H9 (cell line): ENCODE measurements around the gene BBC3. TPM values are rescaled to one million over a fixed set of nuclear protein-coding genes. Genes with fewer than 3 reads are reported as not detected.

Source experiments
- DNase-seq: peaks from one replicate; pipeline ENCODE4 v3.0.0-alpha.2; 2017
- H2AFZ ChIP-seq: one replicate; pipeline ENCODE4 v1.6.1; 2013; ENCODE audit warnings: mild to moderate bottlenecking, low read length, control low read depth, moderate library complexity
- H2AK5ac ChIP-seq: 2 replicates; pipeline ENCODE4 v1.6.1; 2013; ENCODE audit warnings: low read length, control low read depth, mixed read lengths; ENCODE audit not compliant: insufficient read length
- H2BK120ac ChIP-seq: one replicate; pipeline ENCODE4 v1.6.1; 2013; ENCODE audit warnings: low read depth, mild to moderate bottlenecking, low read length, control low read depth, inconsistent platforms; ENCODE audit not compliant: poor library complexity, severe bottlenecking
- H2BK12ac ChIP-seq: 2 replicates; pipeline ENCODE4 v1.6.1; 2013; ENCODE audit warnings: low read length, control low read depth, mixed read lengths, low read depth; ENCODE audit not compliant: insufficient read length
- H2BK15ac ChIP-seq: 2 replicates; pipeline ENCODE4 v1.6.1; 2013; ENCODE audit warnings: low read depth, low read length, control low read depth
- H2BK20ac ChIP-seq: one replicate; pipeline ENCODE4 v1.6.1; 2013; ENCODE audit warnings: low read depth, mild to moderate bottlenecking, low read length, control low read depth, inconsistent platforms; ENCODE audit not compliant: poor library complexity, severe bottlenecking
- H2BK5ac ChIP-seq: 2 replicates; pipeline ENCODE4 v1.6.1; 2013; ENCODE audit warnings: low read length, control low read depth, mixed read lengths; ENCODE audit not compliant: insufficient read length
- H3K14ac ChIP-seq: 2 replicates; pipeline ENCODE4 v1.6.1; 2013; ENCODE audit warnings: low read length, control low read depth; ENCODE audit not compliant: insufficient read depth
- H3K18ac ChIP-seq: 2 replicates; pipeline ENCODE4 v1.6.1; 2013; ENCODE audit warnings: low read depth, mild to moderate bottlenecking, mixed read lengths, low read length, control low read depth; ENCODE audit not compliant: insufficient read length
- H3K23ac ChIP-seq: 2 replicates; pipeline ENCODE4 v1.6.1; 2013; ENCODE audit warnings: low read length, control low read depth, mixed read lengths, low read depth; ENCODE audit not compliant: insufficient read length
- H3K23me2 ChIP-seq: 2 replicates; pipeline ENCODE4 v1.6.1; 2013; ENCODE audit warnings: low read depth, mild to moderate bottlenecking, mixed read lengths, low read length, control low read depth; ENCODE audit not compliant: insufficient read length, poor library complexity, severe bottlenecking
- H3K27ac ChIP-seq: 2 replicates; pipeline ENCODE4 v1.5.1; 2013; ENCODE audit warnings: low read length, control low read depth, mixed read lengths, low read depth; ENCODE audit not compliant: insufficient read length
- H3K27me3 ChIP-seq: 2 replicates; pipeline ENCODE4 v1.6.1; 2013; ENCODE audit warnings: low read length, control low read depth, inconsistent platforms; ENCODE audit not compliant: insufficient read depth
- H3K4ac ChIP-seq: 2 replicates; pipeline ENCODE4 v1.6.1; 2013; ENCODE audit warnings: low read depth, mild to moderate bottlenecking, control low read depth, inconsistent platforms, low read length, moderate library complexity
- H3K4me1 ChIP-seq: 2 replicates; pipeline ENCODE4 v1.6.1; 2013; ENCODE audit warnings: low read length, control low read depth, inconsistent platforms; ENCODE audit not compliant: insufficient read depth
- H3K4me2 ChIP-seq: 2 replicates; pipeline ENCODE4 v1.6.1; 2013; ENCODE audit warnings: low read length, control low read depth, mixed read lengths; ENCODE audit not compliant: insufficient read length, insufficient read depth
- H3K56ac ChIP-seq: 2 replicates; pipeline ENCODE4 v1.6.1; 2013; ENCODE audit warnings: low read depth, mild to moderate bottlenecking, mixed read lengths, low read length, control low read depth; ENCODE audit not compliant: insufficient read length
- H3K79me1 ChIP-seq: 2 replicates; pipeline ENCODE4 v1.6.1; 2013; ENCODE audit warnings: low read depth, mild to moderate bottlenecking, moderate library complexity, low read length, control low read depth, inconsistent platforms; ENCODE audit not compliant: insufficient read depth, poor library complexity, severe bottlenecking
- H3K79me2 ChIP-seq: 2 replicates; pipeline ENCODE4 v1.6.1; 2013; ENCODE audit warnings: low read length, control low read depth, inconsistent platforms; ENCODE audit not compliant: insufficient read depth
- H3K9ac ChIP-seq: 2 replicates; pipeline ENCODE4 v1.6.1; 2013; ENCODE audit warnings: low read length, control low read depth, mixed read lengths; ENCODE audit not compliant: insufficient read length; ENCODE audit errors: extremely low read depth
- H3K9me3 ChIP-seq: one replicate; pipeline ENCODE4 v1.6.1; 2013; ENCODE audit warnings: low read depth, low read length, inconsistent platforms; ENCODE audit not compliant: control insufficient read depth
- H3T11ph ChIP-seq: one replicate; pipeline ENCODE4 v1.6.1; 2013; ENCODE audit warnings: mild to moderate bottlenecking, low read length, control low read depth, inconsistent platforms
- H4K20me1 ChIP-seq: one replicate; pipeline ENCODE4 v1.6.1; 2013; ENCODE audit not compliant: control insufficient read depth, insufficient read length, insufficient read depth
- H4K5ac ChIP-seq: 2 replicates; pipeline ENCODE4 v1.6.1; 2013; ENCODE audit warnings: low read depth, mild to moderate bottlenecking, mixed read lengths, low read length, control low read depth; ENCODE audit not compliant: insufficient read length
- H4K8ac ChIP-seq: replicated peaks from 2 replicates; pipeline ENCODE4 v1.6.1; 2013; ENCODE audit warnings: low read length, control low read depth, mixed read lengths, low read depth; ENCODE audit not compliant: insufficient read length
- H4K91ac ChIP-seq: 2 replicates; pipeline ENCODE4 v1.6.1; 2013; ENCODE audit warnings: low read depth, mild to moderate bottlenecking, moderate library complexity, mixed read lengths, low read length, control low read depth; ENCODE audit not compliant: insufficient read length
- H3K27ac Mint-ChIP-seq, 3 experiments: 2 replicates in 2 of 3; 3 replicates in 1 of 3; pipeline ENCODE4 v1.8.0; 2020 to 2021; ENCODE audit warnings: mixed read lengths in 3 of 3, mild to moderate bottlenecking in 1 of 3, moderate library complexity in 1 of 3
- H3K27me3 Mint-ChIP-seq: 2 replicates; pipeline ENCODE4 v1.8.0; 2021; ENCODE audit warnings: low read depth, mild to moderate bottlenecking, moderate library complexity, mixed read lengths
- H3K36me3 Mint-ChIP-seq, 3 experiments: 2 replicates in 2 of 3; 3 replicates in 1 of 3; pipeline ENCODE4 v1.8.0; 2020 to 2021; ENCODE audit warnings: low read depth in 3 of 3, mixed read lengths in 3 of 3; ENCODE audit not compliant: insufficient read depth in 1 of 3
- H3K4me1 Mint-ChIP-seq, 2 experiments: 2 replicates each; pipeline ENCODE4 v1.8.0; 2020; ENCODE audit warnings: mixed read lengths in 2 of 2
- H3K4me3 Mint-ChIP-seq, 2 experiments: 2 replicates in 1 of 2; 3 replicates in 1 of 2; pipeline ENCODE4 v1.8.0; 2020 to 2021; ENCODE audit warnings: mild to moderate bottlenecking in 2 of 2, mixed read lengths in 2 of 2, moderate library complexity in 1 of 2
- H3K9me3 Mint-ChIP-seq, 2 experiments: 2 replicates in 1 of 2; 3 replicates in 1 of 2; pipeline ENCODE4 v1.8.0; 2020; ENCODE audit warnings: mild to moderate bottlenecking in 2 of 2, mixed read lengths in 2 of 2, moderate library complexity in 1 of 2
- WGBS: extraction: QIAGEN DNeasy Blood & Tissue Kit; methylation state at CpG from one replicate; pipeline ENCODE4 v1.1.7; 2013; ENCODE audit warnings: missing lambda C conversion rate, low lambda C conversion rate, mixed read lengths; ENCODE audit not compliant: insufficient read length; ENCODE audit errors: extremely low coverage; 5-methylcytosine and 5-hydroxymethylcytosine counted together
- total RNA-seq: library from RNA; stranded (reverse); gene quantifications from 2 replicates; pipeline ENCODE4 v1.2.1, GENCODE V29; 2021
- TF ChIP-seq, protein P1 (sequence below): fragments of 200-600 bp; sonication (generic); conservative IDR thresholded peaks from 3 replicates; pipeline ENCODE4 v1.8.0; 2021; ENCODE audit warnings: antibody characterized with exemption, mild to moderate bottlenecking

The BBC3 gene
- total RNA-seq, 1 experiment from 2014 or later: 23.2 TPM

GRCh38 chr19:47267350-47267759 lies 36.4 kb upstream of the BBC3 start:
- no peaks in the 10 kb centered on the region for H3K27me3 Mint-ChIP-seq
- H3K4me2 ChIP-seq: no peak overlapping the region
- H2BK20ac ChIP-seq: no peak overlapping the region
- H2BK12ac ChIP-seq: no peak overlapping the region
- no peak overlapping the region for H3K56ac ChIP-seq
- H2BK120ac ChIP-seq: no peak overlapping the region
- WGBS: no CpG with 5 or more reads among the region's 14 CpGs
- H2AK5ac ChIP-seq: no peak overlapping the region
- H4K91ac ChIP-seq: no peak overlapping the region
- no peak overlapping the region for H3K14ac ChIP-seq
- H3K4me3 Mint-ChIP-seq: no peak overlapping the region
- no peaks in the 10 kb centered on the region for H3K79me1 ChIP-seq
- H2AFZ ChIP-seq: no peak overlapping the region
- H3K4me1 ChIP-seq: peaks cover under 1% of the 10 kb centered on the region; the same call in 1 of the 2 replicates
- H4K8ac ChIP-seq: no peak overlapping the region
- no peak overlapping the region for H3K23ac ChIP-seq
- H3K27ac Mint-ChIP-seq: no peak overlapping the region; a peak in 1 of 7 replicates
- H3T11ph ChIP-seq: no peak overlapping the region
- peaks cover 34 to 65% (median 64%) of the 10 kb centered on the region in 3 experiments for H3K36me3 Mint-ChIP-seq
- H4K20me1 ChIP-seq: no peaks in the 10 kb centered on the region
- no peaks in the 10 kb centered on the region for H3K79me2 ChIP-seq
- no peak overlapping the region for H3K9ac ChIP-seq
- H2BK5ac ChIP-seq: no peak overlapping the region
- H3K9me3 Mint-ChIP-seq: no peaks in the 10 kb centered on the region
- no peak overlapping the region for H3K18ac ChIP-seq
- TF ChIP-seq, protein P1, sequence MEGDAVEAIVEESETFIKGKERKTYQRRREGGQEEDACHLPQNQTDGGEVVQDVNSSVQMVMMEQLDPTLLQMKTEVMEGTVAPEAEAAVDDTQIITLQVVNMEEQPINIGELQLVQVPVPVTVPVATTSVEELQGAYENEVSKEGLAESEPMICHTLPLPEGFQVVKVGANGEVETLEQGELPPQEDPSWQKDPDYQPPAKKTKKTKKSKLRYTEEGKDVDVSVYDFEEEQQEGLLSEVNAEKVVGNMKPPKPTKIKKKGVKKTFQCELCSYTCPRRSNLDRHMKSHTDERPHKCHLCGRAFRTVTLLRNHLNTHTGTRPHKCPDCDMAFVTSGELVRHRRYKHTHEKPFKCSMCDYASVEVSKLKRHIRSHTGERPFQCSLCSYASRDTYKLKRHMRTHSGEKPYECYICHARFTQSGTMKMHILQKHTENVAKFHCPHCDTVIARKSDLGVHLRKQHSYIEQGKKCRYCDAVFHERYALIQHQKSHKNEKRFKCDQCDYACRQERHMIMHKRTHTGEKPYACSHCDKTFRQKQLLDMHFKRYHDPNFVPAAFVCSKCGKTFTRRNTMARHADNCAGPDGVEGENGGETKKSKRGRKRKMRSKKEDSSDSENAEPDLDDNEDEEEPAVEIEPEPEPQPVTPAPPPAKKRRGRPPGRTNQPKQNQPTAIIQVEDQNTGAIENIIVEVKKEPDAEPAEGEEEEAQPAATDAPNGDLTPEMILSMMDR: no peak
- no peak for DNase-seq
- H3K4ac ChIP-seq: no peak overlapping the region
- peaks cover 8 to 15% of the 10 kb centered on the region in 2 experiments for H3K4me1 Mint-ChIP-seq
- H3K27me3 ChIP-seq: no peaks in the 10 kb centered on the region
- H4K5ac ChIP-seq: no peak overlapping the region
- peaks cover under 1% of the 10 kb centered on the region for H3K23me2 ChIP-seq
- H3K9me3 ChIP-seq: no peaks in the 10 kb centered on the region
- no peak overlapping the region for H3K27ac ChIP-seq
- no peak overlapping the region for H2BK15ac ChIP-seq
